ENCODE results near the gene HHAT. TPM values are rescaled to one million over a fixed set of nuclear protein-coding genes. Genes with fewer than 3 reads are reported as not detected.

The HHAT gene
- total RNA-seq, 4 donors from 2014 or later = 2.2 to 11.6 (median 7.3) TPM

- WGBS, 2 donors (ENCODE audit: low coverage in 1 of 2) = 86 to 88% methylated on average over 1 to 3 of the region's 3 CpGs
- in situ Hi-C loops (cut with MboI; ENCODE audit: low pct_ligation_motif_present in 1 of 4, low pct_unique_long_range_greater_than_20kb in 1 of 4, low sequenced_read_pairs in 3 of 4) = no loop called here
Observed at GRCh38 chr1:210482945-210483617, 154.4 kb downstream of the HHAT start.

DNA sequence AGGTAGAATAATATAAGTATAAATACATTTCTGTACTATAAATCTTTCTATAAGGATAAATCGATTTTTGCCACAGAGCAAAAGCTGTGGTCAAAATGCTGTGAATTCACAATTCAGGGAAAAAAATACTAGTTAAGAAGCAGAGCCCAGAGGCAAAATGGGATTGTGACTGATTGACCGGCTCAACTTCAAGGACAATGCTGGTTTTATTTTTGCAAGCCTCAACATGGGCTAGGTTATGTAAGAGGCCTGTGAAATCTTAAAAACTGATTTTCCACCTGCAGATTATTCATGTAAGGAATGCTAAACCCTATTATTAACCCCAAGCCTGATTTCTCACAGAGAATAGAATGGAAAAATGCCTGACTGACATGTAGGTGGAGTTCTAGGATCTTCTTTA, 155.1 kb downstream of the HHAT start:
- Histone ChIP-seq H3K36me3 (no peaks in the 10 kb centered on the region), H3K9me3 (no peaks in the 10 kb centered on the region), H3K4me1 (no peaks in the 10 kb centered on the region), H3K27ac (no peak overlapping the region), H3K27me3 (no peaks in the 10 kb centered on the region), H3K4me3 (no peak overlapping the region)
- no peak for DNase-seq
- intact Hi-C loops (cut with DNase I; ENCODE audit: low total_unique reads) = no loop called here
- TF ChIP-seq, protein P1, sequence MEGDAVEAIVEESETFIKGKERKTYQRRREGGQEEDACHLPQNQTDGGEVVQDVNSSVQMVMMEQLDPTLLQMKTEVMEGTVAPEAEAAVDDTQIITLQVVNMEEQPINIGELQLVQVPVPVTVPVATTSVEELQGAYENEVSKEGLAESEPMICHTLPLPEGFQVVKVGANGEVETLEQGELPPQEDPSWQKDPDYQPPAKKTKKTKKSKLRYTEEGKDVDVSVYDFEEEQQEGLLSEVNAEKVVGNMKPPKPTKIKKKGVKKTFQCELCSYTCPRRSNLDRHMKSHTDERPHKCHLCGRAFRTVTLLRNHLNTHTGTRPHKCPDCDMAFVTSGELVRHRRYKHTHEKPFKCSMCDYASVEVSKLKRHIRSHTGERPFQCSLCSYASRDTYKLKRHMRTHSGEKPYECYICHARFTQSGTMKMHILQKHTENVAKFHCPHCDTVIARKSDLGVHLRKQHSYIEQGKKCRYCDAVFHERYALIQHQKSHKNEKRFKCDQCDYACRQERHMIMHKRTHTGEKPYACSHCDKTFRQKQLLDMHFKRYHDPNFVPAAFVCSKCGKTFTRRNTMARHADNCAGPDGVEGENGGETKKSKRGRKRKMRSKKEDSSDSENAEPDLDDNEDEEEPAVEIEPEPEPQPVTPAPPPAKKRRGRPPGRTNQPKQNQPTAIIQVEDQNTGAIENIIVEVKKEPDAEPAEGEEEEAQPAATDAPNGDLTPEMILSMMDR (IDR thresholded peaks at IDR 0.05) = no peak
- TF ChIP-seq POLR2AphosphoS5 (IDR thresholded peaks at IDR 0.05) = no peak
- no peak for TF ChIP-seq EP300 (IDR thresholded peaks at IDR 0.05; ENCODE audit: low read depth)
- no peak for TF ChIP-seq POLR2A (IDR thresholded peaks at IDR 0.05)
- in situ Hi-C loops (cut with MboI; ENCODE audit: low pct_ligation_motif_present in 1 of 4, low pct_unique_long_range_greater_than_20kb in 1 of 4, low sequenced_read_pairs in 3 of 4) = no loop called here
- WGBS, 2 donors (ENCODE audit: low coverage in 1 of 2) = 88 to 95% methylated on average over 2 of the region's 2 CpGs

More at GRCh38 chr1:210482945-210483617, 154.4 kb downstream of the HHAT start:
- TF ChIP-seq POLR2A (IDR thresholded peaks at IDR 0.05) (no peak), EP300 (IDR thresholded peaks at IDR 0.05; ENCODE audit: low read depth) (no peak), POLR2AphosphoS5 (IDR thresholded peaks at IDR 0.05) (no peak)
- TF ChIP-seq, protein P1 (IDR thresholded peaks at IDR 0.05) = no peak
- H3K27me3 ChIP-seq = no peaks in the 10 kb centered on the region
- intact Hi-C loops (cut with DNase I; ENCODE audit: low total_unique reads) = no loop called here
- DNase-seq = no peak
- no peak overlapping the region for H3K4me3 ChIP-seq
- no peaks in the 10 kb centered on the region for H3K4me1 ChIP-seq
- no peaks in the 10 kb centered on the region for H3K36me3 ChIP-seq
- H3K9me3 ChIP-seq = no peaks in the 10 kb centered on the region
- H3K27ac ChIP-seq = no peak overlapping the region

- no peak for DNase-seq
- no peak for TF ChIP-seq EP300 (IDR thresholded peaks at IDR 0.05; ENCODE audit: low read depth)
- no peak for TF ChIP-seq POLR2AphosphoS5 (IDR thresholded peaks at IDR 0.05)
- TF ChIP-seq, protein P1 (IDR thresholded peaks at IDR 0.05) = no peak
- no peak for TF ChIP-seq POLR2A (IDR thresholded peaks at IDR 0.05)
- WGBS, 2 donors (ENCODE audit: low coverage in 1 of 2) = 81 to 92% methylated on average over 2 of the region's 2 CpGs
- in situ Hi-C loops (cut with MboI; ENCODE audit: low pct_ligation_motif_present in 1 of 4, low pct_unique_long_range_greater_than_20kb in 1 of 4, low sequenced_read_pairs in 3 of 4) = no loop called here
- intact Hi-C loops (cut with DNase I; ENCODE audit: low total_unique reads) = no loop called here
- Histone ChIP-seq H3K27me3 (no peaks in the 10 kb centered on the region), H3K4me3 (no peak overlapping the region), H3K27ac (no peak overlapping the region), H3K9me3 (no peaks in the 10 kb centered on the region), H3K36me3 (no peaks in the 10 kb centered on the region), H3K4me1 (no peaks in the 10 kb centered on the region)
Observed at GRCh38 chr1:210487021-210487420, 158.3 kb downstream of the HHAT start.

GRCh38 chr1:210489491-210489890, 160.8 kb downstream of the HHAT start:
- H3K4me1 ChIP-seq = no peaks in the 10 kb centered on the region
- no peaks in the 10 kb centered on the region for H3K36me3 ChIP-seq
- no peak overlapping the region for H3K4me3 ChIP-seq
- no peak for DNase-seq
- H3K27me3 ChIP-seq = no peaks in the 10 kb centered on the region
- WGBS, 2 donors (ENCODE audit: low coverage in 1 of 2) = 6 to 33% methylated on average over 1 of the region's 1 CpG
- H3K27ac ChIP-seq = no peak overlapping the region
- H3K9me3 ChIP-seq = no peaks in the 10 kb centered on the region
- TF ChIP-seq POLR2AphosphoS5 (IDR thresholded peaks at IDR 0.05) = no peak
- TF ChIP-seq POLR2A (IDR thresholded peaks at IDR 0.05) = no peak
- TF ChIP-seq, protein P1 (IDR thresholded peaks at IDR 0.05) = no peak
- TF ChIP-seq EP300 (IDR thresholded peaks at IDR 0.05; ENCODE audit: low read depth) = no peak
- intact Hi-C loops (cut with DNase I; ENCODE audit: low total_unique reads) = no loop called here
- in situ Hi-C loops (cut with MboI; ENCODE audit: low pct_ligation_motif_present in 1 of 4, low pct_unique_long_range_greater_than_20kb in 1 of 4, low sequenced_read_pairs in 3 of 4) = no loop called here

All from transverse colon (tissue), 4 donors.